ENCODE measurements around the gene LIG3. TPM values are rescaled to one million over a fixed set of nuclear protein-coding genes. Genes with fewer than 3 reads are reported as not detected.

Gene LIG3
- total and polyA plus RNA-seq, 2 experiments from 2014 or later = 16.4 to 119 TPM

DNA sequence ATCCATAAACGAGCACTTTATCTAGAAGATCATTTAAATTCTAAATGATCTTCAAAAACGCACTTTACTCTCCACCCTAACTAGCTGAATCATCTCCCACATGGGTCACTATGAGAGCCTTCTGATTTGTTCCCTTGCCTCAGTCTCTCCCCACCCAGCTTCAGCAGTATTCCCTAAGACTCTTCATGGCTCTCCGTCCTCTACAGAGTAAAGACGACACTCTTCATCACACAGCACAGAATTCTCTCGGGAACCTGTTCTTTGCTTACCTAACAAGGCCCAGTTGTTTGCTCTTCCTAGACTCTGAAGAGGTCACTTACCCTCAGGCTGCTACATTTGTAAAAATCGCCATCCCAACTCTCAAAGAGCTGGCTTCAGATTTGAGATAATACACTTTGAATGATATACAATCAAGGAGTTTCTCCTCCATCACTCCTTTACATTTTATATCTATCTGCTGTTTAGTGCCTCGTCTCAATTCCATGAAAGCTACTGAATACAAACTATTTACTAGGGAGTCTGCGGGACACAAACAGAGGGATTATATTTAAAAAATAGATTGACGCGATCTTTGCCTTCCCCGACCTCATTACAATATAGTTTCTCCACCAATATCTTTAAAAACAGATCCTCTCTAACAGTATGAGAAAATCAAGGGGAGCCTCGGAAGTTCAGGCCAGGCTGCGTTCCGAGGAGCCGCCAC is 511 bp upstream of the LIG3 start:
- peak overlapping the region; percentile 66 for H3K4me3 ChIP-seq
- peaks cover 11% of the 10 kb centered on the region; the same call in 1 of the 2 replicates for H3K4me1 ChIP-seq (ENCODE audit: insufficient read depth)
- H3K9me3 Mint-ChIP-seq = no peaks in the 10 kb centered on the region
- peak overlapping the region; percentile 92 for H3K4me3 Mint-ChIP-seq
- peaks cover 3% of the 10 kb centered on the region; the same call in 1 of the 2 replicates for H4K20me1 ChIP-seq (replicated peaks; ENCODE audit: insufficient read depth)
- peak overlapping the region; percentile 48 for H3K27ac ChIP-seq (ENCODE audit: low read depth)
- DNase-seq (ENCODE audit: low spot score) (peak; percentile 33), ATAC-seq (peak; percentile 10)
- peak overlapping the region; percentile 97 for H3K27ac Mint-ChIP-seq
- no peak for TF ChIP-seq NANOG (IDR thresholded peaks at IDR 0.05; ENCODE audit: borderline replicate concordance)
- H3K36me3 ChIP-seq (ENCODE audit: insufficient read depth) = peaks cover 1% of the 10 kb centered on the region; the same call in 1 of the 2 replicates
- H3K4me2 ChIP-seq = peak overlapping the region; percentile 85
- H2AFZ ChIP-seq = peak overlapping the region; percentile 12; the same call in 1 of the 2 replicates
- peaks cover 24% of the 10 kb centered on the region for H3K36me3 Mint-ChIP-seq (ENCODE audit: low read depth)
- H3K79me2 ChIP-seq (replicated peaks; ENCODE audit: insufficient read depth) = peaks cover 38% of the 10 kb centered on the region
- H3K27me3 ChIP-seq (ENCODE audit: insufficient read depth) = no peaks in the 10 kb centered on the region
- peaks cover 22% of the 10 kb centered on the region for H3K4me1 Mint-ChIP-seq
- no peaks in the 10 kb centered on the region for H3F3A ChIP-seq (replicated peaks; ENCODE audit: low read depth)
- H3K9me2 ChIP-seq (ENCODE audit: insufficient read depth) = no peaks in the 10 kb centered on the region
- peaks cover 11% of the 10 kb centered on the region for H3K27me3 Mint-ChIP-seq (ENCODE audit: insufficient read depth, low read depth, poor library complexity)

DNA sequence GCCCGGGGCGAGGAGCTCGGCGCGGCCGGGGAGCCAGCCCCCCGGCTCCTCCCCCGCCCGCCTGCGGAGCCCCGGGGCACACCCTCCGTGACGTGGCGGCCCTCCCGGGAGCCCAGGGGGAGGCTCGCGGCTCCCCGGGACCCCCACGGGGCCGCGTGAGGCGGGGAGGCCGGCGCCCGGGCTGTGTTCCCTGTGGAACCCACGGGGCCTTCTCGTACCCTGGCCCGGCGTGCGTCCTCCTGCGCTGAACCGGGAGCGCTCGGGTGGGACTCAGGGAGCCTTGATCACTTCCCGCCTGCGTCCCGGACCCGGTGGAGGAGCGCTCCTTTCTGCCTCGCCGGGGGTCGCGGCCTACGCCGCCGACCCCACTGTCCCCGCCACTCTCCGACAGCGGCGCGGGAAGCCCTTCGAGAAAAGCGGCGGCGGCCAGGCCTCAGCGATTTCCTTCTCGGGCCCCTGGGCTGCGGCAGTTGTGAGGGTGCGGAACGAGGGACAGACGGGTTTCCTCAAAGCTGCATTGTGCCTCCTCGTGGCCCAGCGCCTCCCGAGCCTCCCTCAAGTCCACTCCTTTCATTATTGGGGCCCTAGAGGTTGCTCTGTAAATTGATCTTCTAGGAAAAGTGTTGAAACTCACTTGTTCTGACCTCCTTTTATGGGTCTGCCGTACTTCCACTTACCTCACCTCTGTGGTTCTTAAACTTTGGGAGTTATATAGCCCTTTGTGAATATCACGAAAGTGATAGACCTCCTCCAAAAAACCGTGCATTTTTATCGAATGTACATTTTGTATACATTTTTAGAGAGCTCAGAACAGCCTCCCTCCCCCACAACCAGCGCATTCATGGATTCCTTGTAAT is 597 bp downstream of the LIG3 start:
- Histone ChIP-seq H3K79me2 (replicated peaks; ENCODE audit: insufficient read depth) (peaks cover 50% of the 10 kb centered on the region), H3K4me3 (peak overlapping the region; percentile 66), H2AFZ (peak overlapping the region; percentile 1; the same call in 1 of the 2 replicates), H3F3A (replicated peaks; ENCODE audit: low read depth) (no peaks in the 10 kb centered on the region), H3K9me2 (ENCODE audit: insufficient read depth) (no peaks in the 10 kb centered on the region), H3K27ac (ENCODE audit: low read depth) (peak overlapping the region; percentile 48), H4K20me1 (replicated peaks; ENCODE audit: insufficient read depth) (peaks cover 11% of the 10 kb centered on the region; the same call in 1 of the 2 replicates), H3K27me3 (ENCODE audit: insufficient read depth) (no peaks in the 10 kb centered on the region), H3K4me1 (ENCODE audit: insufficient read depth) (peaks cover 11% of the 10 kb centered on the region; the same call in 1 of the 2 replicates), H3K36me3 (ENCODE audit: insufficient read depth) (peaks cover 12% of the 10 kb centered on the region), H3K4me2 (peak overlapping the region; percentile 85)
- H3K4me1 Mint-ChIP-seq = peaks cover 22% of the 10 kb centered on the region
- H3K4me3 Mint-ChIP-seq = peak overlapping the region; percentile 93
- peak; percentile 85 for ATAC-seq
- peaks cover 11% of the 10 kb centered on the region for H3K27me3 Mint-ChIP-seq (ENCODE audit: insufficient read depth, low read depth, poor library complexity)
- TF ChIP-seq, protein P1, sequence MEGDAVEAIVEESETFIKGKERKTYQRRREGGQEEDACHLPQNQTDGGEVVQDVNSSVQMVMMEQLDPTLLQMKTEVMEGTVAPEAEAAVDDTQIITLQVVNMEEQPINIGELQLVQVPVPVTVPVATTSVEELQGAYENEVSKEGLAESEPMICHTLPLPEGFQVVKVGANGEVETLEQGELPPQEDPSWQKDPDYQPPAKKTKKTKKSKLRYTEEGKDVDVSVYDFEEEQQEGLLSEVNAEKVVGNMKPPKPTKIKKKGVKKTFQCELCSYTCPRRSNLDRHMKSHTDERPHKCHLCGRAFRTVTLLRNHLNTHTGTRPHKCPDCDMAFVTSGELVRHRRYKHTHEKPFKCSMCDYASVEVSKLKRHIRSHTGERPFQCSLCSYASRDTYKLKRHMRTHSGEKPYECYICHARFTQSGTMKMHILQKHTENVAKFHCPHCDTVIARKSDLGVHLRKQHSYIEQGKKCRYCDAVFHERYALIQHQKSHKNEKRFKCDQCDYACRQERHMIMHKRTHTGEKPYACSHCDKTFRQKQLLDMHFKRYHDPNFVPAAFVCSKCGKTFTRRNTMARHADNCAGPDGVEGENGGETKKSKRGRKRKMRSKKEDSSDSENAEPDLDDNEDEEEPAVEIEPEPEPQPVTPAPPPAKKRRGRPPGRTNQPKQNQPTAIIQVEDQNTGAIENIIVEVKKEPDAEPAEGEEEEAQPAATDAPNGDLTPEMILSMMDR (conservative IDR thresholded peaks at IDR 0.05; ENCODE audit: low read depth in 2 of 2) = peak; percentile 13 to 47; a peak in 3 of 4 replicates
- TF ChIP-seq CREB1 (CRISPR knock-in tag; IDR thresholded peaks at IDR 0.05; ENCODE audit: low read depth) (peak; percentile 71), JUNB (IDR thresholded peaks at IDR 0.05; ENCODE audit: unreplicated experiment) (no peak)
- no peaks in the 10 kb centered on the region for H3K9me3 Mint-ChIP-seq
- H3K36me3 Mint-ChIP-seq (ENCODE audit: low read depth) = peaks cover 34% of the 10 kb centered on the region
- DNase-seq (ENCODE audit: low spot score) = peak; percentile 85
- H3K27ac Mint-ChIP-seq = peak overlapping the region; percentile 98
